Caco-2 (cell line): ENCODE data around the gene FRMD4A. TPM values are rescaled to one million over a fixed set of nuclear protein-coding genes. Genes with fewer than 3 reads are reported as not detected.

Source experiments
- BruUV-seq: library from RNA; stranded (reverse); fragments of 400-500 nt; replicated peaks from 2 replicates; lab custom pipeline; 2021; lab: Mats Ljungman, UMichigan
- CTCF ChIA-PET: fragments of 300-600 bp; sonication (Branson Sonifier 250); formaldehyde crosslinking; loops from one replicate; lab custom pipeline; 2022; ENCODE audit warnings: antibody characterized with exemption; lab: Charles Lee
- POLR2A ChIA-PET: fragments of 300-600 bp; sonication (Branson Sonifier 250); formaldehyde crosslinking; loops from one replicate; lab custom pipeline; 2022; ENCODE audit warnings: antibody characterized with exemption; lab: Charles Lee
- DNase-seq, 2 experiments: peaks; one replicate each; pipeline versions ENCODE4 v3.0.0 to v3.0.0-alpha.2; 2020 to 2022
- H3K27me3 ChIP-seq: replicated peaks from 2 replicates; pipeline ENCODE4 v1.6.0; 2011; ENCODE audit warnings: low read length; ENCODE audit not compliant: control insufficient read depth, insufficient read depth
- H3K36me3 ChIP-seq: 2 replicates; pipeline ENCODE4 v1.5.1; 2011; ENCODE audit warnings: low read length; ENCODE audit not compliant: control insufficient read depth, insufficient read depth
- H3K4me1 ChIP-seq: fragments of 250-450 bp; sonication (Bioruptor Pico); 2 replicates; pipeline ENCODE4 v1.5.1; 2020; ENCODE audit warnings: mild to moderate bottlenecking
- H3K4me3 ChIP-seq: 2 replicates; pipeline ENCODE4 v1.5.1; 2011; ENCODE audit warnings: low read depth, mild to moderate bottlenecking, control low read depth, low read length
- H3K9me3 ChIP-seq: fragments of 250-450 bp; sonication (Bioruptor Pico); 2 replicates; pipeline ENCODE4 v1.5.1; 2020; ENCODE audit warnings: mild to moderate bottlenecking, moderate library complexity
- H3K27ac Mint-ChIP-seq: one replicate; pipeline ENCODE4 v1.8.0; 2022; ENCODE audit warnings: mixed read lengths; ENCODE audit not compliant: unreplicated experiment
- H3K27me3 Mint-ChIP-seq: one replicate; pipeline ENCODE4 v1.8.0; 2022; ENCODE audit warnings: mixed read lengths; ENCODE audit not compliant: insufficient read depth, unreplicated experiment
- H3K36me3 Mint-ChIP-seq: one replicate; pipeline ENCODE4 v1.8.0; 2022; ENCODE audit warnings: mild to moderate bottlenecking, mixed read lengths; ENCODE audit not compliant: insufficient read depth, unreplicated experiment
- H3K4me1 Mint-ChIP-seq: one replicate; pipeline ENCODE4 v1.8.0; 2022; ENCODE audit warnings: low read depth, mixed read lengths; ENCODE audit not compliant: unreplicated experiment
- H3K4me3 Mint-ChIP-seq: one replicate; pipeline ENCODE4 v1.8.0; 2022; ENCODE audit warnings: mild to moderate bottlenecking, moderate library complexity, mixed read lengths; ENCODE audit not compliant: unreplicated experiment
- H3K9me3 Mint-ChIP-seq: one replicate; pipeline ENCODE4 v1.8.0; 2022; ENCODE audit warnings: mixed read lengths; ENCODE audit not compliant: unreplicated experiment
- intact Hi-C: fragments of 100-400 bp; cut with micrococcal nuclease; formaldehyde crosslinking; loops from one replicate; pipeline ENCODE4 v1.10.0; 2022; ENCODE audit not compliant: unreplicated experiment
- total RNA-seq: library from RNA; stranded (reverse); gene quantifications from 2 replicates; pipeline ENCODE4 v1.2.3, GENCODE V29; 2022
- TF ChIP-seq, protein P1 (sequence below), 2 experiments: fragments of 200-600 bp in 1 of 2; IDR thresholded peaks; 1 replicate in 1 of 2; 2 replicates in 1 of 2; pipeline versions ENCODE4 v1.5.1 to v1.8.0; 2011 to 2022; ENCODE audit warnings: antibody characterized with exemption in 1 of 2, control low read depth in 1 of 2, inconsistent platforms in 1 of 2, low read depth in 1 of 2, low read length in 1 of 2, mild to moderate bottlenecking in 1 of 2, moderate library complexity in 1 of 2; ENCODE audit not compliant: insufficient read depth in 1 of 2, severe bottlenecking in 1 of 2, unreplicated experiment in 1 of 2

FRMD4A gene
- total RNA-seq, 1 experiment from 2014 or later = 52.1 TPM

DNA sequence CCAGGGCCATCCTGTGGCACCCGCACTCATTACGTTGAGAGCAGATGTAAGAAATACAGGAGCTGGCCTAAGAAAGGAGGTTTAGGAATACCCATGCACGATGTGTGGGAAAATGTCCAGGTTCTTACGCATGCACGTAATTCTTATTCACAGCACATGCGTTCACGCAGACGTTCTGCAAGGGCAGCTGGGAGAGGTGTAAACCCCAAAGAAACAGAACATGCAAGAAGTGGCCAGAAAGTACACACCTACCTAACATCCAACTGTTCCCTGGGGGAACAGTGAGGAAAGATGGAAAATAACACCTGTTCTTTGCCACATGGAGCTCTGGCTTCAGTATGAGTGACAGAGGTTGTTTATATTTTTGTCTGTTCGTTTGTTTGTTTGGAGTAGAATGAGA is 458.3 kb downstream of the FRMD4A start:
- H3K9me3 Mint-ChIP-seq = no peaks in the 10 kb centered on the region
- no peak overlapping the region for H3K27ac Mint-ChIP-seq
- H3K27me3 ChIP-seq = no peaks in the 10 kb centered on the region
- TF ChIP-seq, protein P1, sequence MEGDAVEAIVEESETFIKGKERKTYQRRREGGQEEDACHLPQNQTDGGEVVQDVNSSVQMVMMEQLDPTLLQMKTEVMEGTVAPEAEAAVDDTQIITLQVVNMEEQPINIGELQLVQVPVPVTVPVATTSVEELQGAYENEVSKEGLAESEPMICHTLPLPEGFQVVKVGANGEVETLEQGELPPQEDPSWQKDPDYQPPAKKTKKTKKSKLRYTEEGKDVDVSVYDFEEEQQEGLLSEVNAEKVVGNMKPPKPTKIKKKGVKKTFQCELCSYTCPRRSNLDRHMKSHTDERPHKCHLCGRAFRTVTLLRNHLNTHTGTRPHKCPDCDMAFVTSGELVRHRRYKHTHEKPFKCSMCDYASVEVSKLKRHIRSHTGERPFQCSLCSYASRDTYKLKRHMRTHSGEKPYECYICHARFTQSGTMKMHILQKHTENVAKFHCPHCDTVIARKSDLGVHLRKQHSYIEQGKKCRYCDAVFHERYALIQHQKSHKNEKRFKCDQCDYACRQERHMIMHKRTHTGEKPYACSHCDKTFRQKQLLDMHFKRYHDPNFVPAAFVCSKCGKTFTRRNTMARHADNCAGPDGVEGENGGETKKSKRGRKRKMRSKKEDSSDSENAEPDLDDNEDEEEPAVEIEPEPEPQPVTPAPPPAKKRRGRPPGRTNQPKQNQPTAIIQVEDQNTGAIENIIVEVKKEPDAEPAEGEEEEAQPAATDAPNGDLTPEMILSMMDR (IDR thresholded peaks at IDR 0.05; ENCODE audit: insufficient read depth in 1 of 2, low read depth in 1 of 2, low read length in 1 of 2, severe bottlenecking in 1 of 2, unreplicated experiment in 1 of 2) = no peak
- H3K4me1 Mint-ChIP-seq = no peaks in the 10 kb centered on the region
- intact Hi-C loops = no loop called here
- no peaks in the 10 kb centered on the region for H3K36me3 Mint-ChIP-seq
- no peaks in the 10 kb centered on the region for H3K9me3 ChIP-seq
- ChIA-PET CTCF (no interaction called here), POLR2A (no interaction called here)
- DNase-seq = no peak
- H3K4me3 Mint-ChIP-seq = no peak overlapping the region
- H3K27me3 Mint-ChIP-seq = peaks cover 15% of the 10 kb centered on the region
- no peak overlapping the region for H3K4me3 ChIP-seq
- no peaks in the 10 kb centered on the region for H3K36me3 ChIP-seq
- no TSS peak for BruUV-seq
- H3K4me1 ChIP-seq = no peaks in the 10 kb centered on the region

DNA sequence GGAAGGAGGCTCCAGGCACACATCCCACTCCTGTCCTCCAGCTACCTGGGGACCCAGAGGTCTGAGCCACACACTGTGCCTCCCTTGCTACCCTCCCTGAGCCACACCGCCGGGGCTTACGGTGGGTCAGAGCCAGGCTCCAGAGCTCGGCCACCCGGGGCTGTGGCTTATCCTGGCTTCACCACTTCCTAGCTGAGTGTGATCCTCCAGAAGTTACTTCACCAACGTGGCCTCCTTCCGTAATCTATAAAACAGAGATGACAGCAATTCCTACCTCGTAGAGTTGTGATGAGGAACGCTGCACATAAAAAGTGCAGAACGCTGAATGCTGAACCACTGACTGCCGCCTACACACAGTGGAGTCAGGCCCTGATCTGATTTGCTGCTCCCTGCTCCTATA is 458.9 kb downstream of the FRMD4A start:
- Histone ChIP-seq H3K27me3 (no peaks in the 10 kb centered on the region), H3K9me3 (no peaks in the 10 kb centered on the region), H3K36me3 (no peaks in the 10 kb centered on the region), H3K4me1 (peaks cover under 1% of the 10 kb centered on the region; the same call in 1 of the 2 replicates), H3K4me3 (no peak overlapping the region)
- Mint-ChIP-seq H3K36me3 (no peaks in the 10 kb centered on the region), H3K27me3 (peaks cover 15% of the 10 kb centered on the region), H3K4me1 (no peaks in the 10 kb centered on the region), H3K9me3 (no peaks in the 10 kb centered on the region), H3K27ac (no peak overlapping the region), H3K4me3 (no peak overlapping the region)
- intact Hi-C loops = no loop called here
- DNase-seq = no peak
- POLR2A ChIA-PET = no interaction called here
- TF ChIP-seq, protein P1 (IDR thresholded peaks at IDR 0.05; ENCODE audit: insufficient read depth in 1 of 2, low read depth in 1 of 2, low read length in 1 of 2, severe bottlenecking in 1 of 2, unreplicated experiment in 1 of 2) = no peak
- BruUV-seq = no TSS peak
- CTCF ChIA-PET = no interaction called here

DNA sequence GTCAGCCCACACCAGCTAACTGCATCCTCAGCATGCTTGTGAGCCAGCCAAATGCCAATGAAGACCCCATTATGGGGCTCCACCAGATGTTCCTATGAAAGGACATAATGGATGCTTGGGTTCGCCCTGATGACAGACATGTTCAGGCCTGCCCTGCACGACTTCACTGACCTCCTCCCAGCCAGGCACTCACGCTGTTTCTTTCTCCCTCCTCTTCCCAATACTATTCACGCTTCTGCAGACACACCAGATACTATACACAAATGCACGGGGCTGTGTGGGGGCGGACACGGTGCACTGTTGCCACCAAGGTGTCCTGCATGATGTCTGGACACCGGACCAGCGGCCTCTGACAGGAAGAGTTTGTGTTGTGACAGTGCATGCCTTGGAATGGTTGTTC is 459.7 kb downstream of the FRMD4A start:
- POLR2A ChIA-PET = no interaction called here
- no peaks in the 10 kb centered on the region for H3K36me3 Mint-ChIP-seq
- no peak overlapping the region for H3K4me3 Mint-ChIP-seq
- no peaks in the 10 kb centered on the region for H3K9me3 Mint-ChIP-seq
- Histone ChIP-seq H3K9me3 (no peaks in the 10 kb centered on the region), H3K4me3 (no peak overlapping the region), H3K36me3 (no peaks in the 10 kb centered on the region), H3K27me3 (no peaks in the 10 kb centered on the region), H3K4me1 (peaks cover 9% of the 10 kb centered on the region)
- CTCF ChIA-PET = no interaction called here
- intact Hi-C loops = no loop called here
- peaks cover 6% of the 10 kb centered on the region for H3K4me1 Mint-ChIP-seq
- TF ChIP-seq, protein P1 (IDR thresholded peaks at IDR 0.05; ENCODE audit: insufficient read depth in 1 of 2, low read depth in 1 of 2, low read length in 1 of 2, severe bottlenecking in 1 of 2, unreplicated experiment in 1 of 2) = no peak
- no peak overlapping the region for H3K27ac Mint-ChIP-seq
- no peak for DNase-seq
- H3K27me3 Mint-ChIP-seq = peaks cover 15% of the 10 kb centered on the region
- BruUV-seq = no TSS peak
